Naive thymus-derived CD4-positive, alpha-beta T cell (primary cell): ENCODE data around the gene RHBDD3. TPM values are rescaled to one million over a fixed set of nuclear protein-coding genes. Genes with fewer than 3 reads are reported as not detected.

Source experiments
- ATAC-seq: fragments of 150-1000 bp; cut with Tn5 transposase; 2 replicates; pipeline ENCODE4 v1.10.0; 2021; ENCODE audit warnings: mild to moderate bottlenecking, moderate library complexity
- CTCF ChIA-PET: fragments of 350-600 bp; sonication (Branson Sonifier 250); formaldehyde crosslinking; loops from one replicate; lab custom pipeline; 2021; ENCODE audit warnings: antibody characterized with exemption; lab: Charles Lee
- POLR2A ChIA-PET: fragments of 350-600 bp; sonication (Branson Sonifier 250); formaldehyde crosslinking; loops from one replicate; lab custom pipeline; 2021; ENCODE audit warnings: antibody characterized with exemption, inconsistent platforms; lab: Charles Lee
- DNase-seq, 9 donors: peaks; one replicate each; pipeline versions ENCODE4 v3.0.0 to v3.0.0-alpha.2; 2020 to 2022; ENCODE audit warnings: mixed read lengths in 1 of 9
- H3K27ac ChIP-seq: one replicate; pipeline ENCODE4 v1.7.0; 2013; ENCODE audit warnings: mild to moderate bottlenecking, low read depth, low read length, moderate library complexity
- H3K27me3 ChIP-seq, 2 donors: one replicate each; pipeline ENCODE4 v1.7.0; 2013; ENCODE audit warnings: low read length in 2 of 2, mild to moderate bottlenecking in 2 of 2, moderate library complexity in 2 of 2; ENCODE audit not compliant: control insufficient read depth in 2 of 2, insufficient read depth in 2 of 2
- H3K36me3 ChIP-seq, 3 experiments: 1 replicate in 2 of 3; 2 replicates in 1 of 3; pipeline ENCODE4 v1.7.0; 2013; ENCODE audit warnings: low read length in 3 of 3, mild to moderate bottlenecking in 3 of 3, moderate library complexity in 1 of 3; ENCODE audit not compliant: insufficient read depth in 3 of 3, control insufficient read depth in 2 of 3
- H3K4me1 ChIP-seq, 2 donors: one replicate each; pipeline ENCODE4 v1.7.0; 2013; ENCODE audit warnings: low read length in 2 of 2, mild to moderate bottlenecking in 2 of 2, moderate library complexity in 1 of 2; ENCODE audit not compliant: control insufficient read depth in 2 of 2, insufficient read depth in 2 of 2
- H3K4me3 ChIP-seq: 2 replicates; pipeline ENCODE4 v1.7.0; 2013; ENCODE audit warnings: mild to moderate bottlenecking, low read length
- H3K9me3 ChIP-seq, 3 experiments: 1 replicate in 2 of 3; 2 replicates in 1 of 3; pipeline ENCODE4 v1.7.0; 2013; ENCODE audit warnings: low read length in 3 of 3; ENCODE audit not compliant: control insufficient read depth in 2 of 3
- H3K27ac Mint-ChIP-seq, 9 donors: one replicate each; pipeline ENCODE4 v1.8.0; 2020 to 2022; ENCODE audit warnings: mixed read lengths in 9 of 9, mild to moderate bottlenecking in 8 of 9, moderate library complexity in 5 of 9, inconsistent platforms in 2 of 9
- H3K27me3 Mint-ChIP-seq, 5 donors: one replicate each; pipeline ENCODE4 v1.8.0; 2021 to 2022; ENCODE audit warnings: mixed read lengths in 5 of 5, mild to moderate bottlenecking in 1 of 5
- H3K36me3 Mint-ChIP-seq, 5 donors: one replicate each; pipeline ENCODE4 v1.8.0; 2020 to 2022; ENCODE audit warnings: mixed read lengths in 5 of 5, mild to moderate bottlenecking in 3 of 5, inconsistent platforms in 1 of 5
- H3K4me1 Mint-ChIP-seq, 7 donors: one replicate each; pipeline ENCODE4 v1.8.0; 2020 to 2022; ENCODE audit warnings: mixed read lengths in 7 of 7, mild to moderate bottlenecking in 3 of 7, inconsistent platforms in 1 of 7
- H3K4me3 Mint-ChIP-seq, 10 donors: one replicate each; pipeline ENCODE4 v1.8.0; 2020 to 2022; ENCODE audit warnings: mild to moderate bottlenecking in 10 of 10, mixed read lengths in 10 of 10, moderate library complexity in 6 of 10, inconsistent platforms in 2 of 10
- H3K9me3 Mint-ChIP-seq, 11 donors: one replicate each; pipeline ENCODE4 v1.8.0; 2020 to 2022; ENCODE audit warnings: mixed read lengths in 11 of 11, mild to moderate bottlenecking in 4 of 11, inconsistent platforms in 1 of 11, moderate library complexity in 1 of 11
- intact Hi-C, 2 donors: fragments of 100-400 bp; cut with micrococcal nuclease; formaldehyde crosslinking; loops; one replicate each; pipeline ENCODE4 v1.15.1; 2023
- polyA plus RNA-seq, 2 donors: library from polyadenylated mRNA; unstranded; fragments of 300-500 nt; fragmentation: Illumina TruSeq; gene quantifications; one replicate each; pipeline ENCODE4 v1.2.3, GENCODE V29; 2021
- total RNA-seq, 6 experiments: library from RNA in 5 of 6; stranded (reverse) in 5 of 6; gene quantifications; 1 replicate in 5 of 6; 2 replicates in 1 of 6; pipeline ENCODE4 v1.2.3 and lab custom pipeline; 2021 to 2026

Gene RHBDD3
- total and polyA plus RNA-seq, 7 experiments from 2014 or later, result 8.1 to 39.4 (median 14.2) TPM

- Mint-ChIP-seq H3K4me1 (no peaks in the 10 kb centered on the region), H3K27me3 (no peaks in the 10 kb centered on the region)
- DNase-seq, result no peak
Observed at GRCh38 chr22:29231971-29232959, 35.5 kb downstream of the RHBDD3 start.

GRCh38 chr22:29230972-29231875 lies 36.6 kb downstream of the RHBDD3 start:
- H3K9me3 ChIP-seq, result peaks cover 0 to 3% (median 0%) of the 10 kb centered on the region in 3 experiments
- Mint-ChIP-seq H3K4me3 (no peak overlapping the region), H3K4me1 (no peaks in the 10 kb centered on the region), H3K36me3 (peaks cover 0 to 5% (median 4%) of the 10 kb centered on the region in 5 donors), H3K27me3 (peaks cover 0 to 2% (median 0%) of the 10 kb centered on the region in 5 donors), H3K9me3 (peaks cover 0 to 9% (median 2%) of the 10 kb centered on the region in 11 donors), H3K27ac (no peak overlapping the region)
- DNase-seq, result no peak
- ATAC-seq, result no peak
- H3K27me3 ChIP-seq, result no peaks in the 10 kb centered on the region
- H3K4me3 ChIP-seq, result no peak overlapping the region
- intact Hi-C loops, result no loop called here
- H3K27ac ChIP-seq, result no peak overlapping the region
- no peaks in the 10 kb centered on the region for H3K4me1 ChIP-seq
- POLR2A ChIA-PET, result no interaction called here
- CTCF ChIA-PET, result no interaction called here
- H3K36me3 ChIP-seq, result no peaks in the 10 kb centered on the region

More at GRCh38 chr22:29231971-29232959, 35.5 kb downstream of the RHBDD3 start:
- no peak overlapping the region for H3K4me3 Mint-ChIP-seq
- no peaks in the 10 kb centered on the region for H3K36me3 ChIP-seq
- H3K36me3 Mint-ChIP-seq, result peaks cover 0 to 5% (median 4%) of the 10 kb centered on the region in 5 donors
- no peak for ATAC-seq
- H3K27ac ChIP-seq, result no peak overlapping the region
- no peaks in the 10 kb centered on the region for H3K4me1 ChIP-seq
- H3K27ac Mint-ChIP-seq, result no peak overlapping the region
- POLR2A ChIA-PET, result no interaction called here
- no peaks in the 10 kb centered on the region for H3K27me3 ChIP-seq
- H3K9me3 ChIP-seq, result peaks cover 0 to 3% (median 0%) of the 10 kb centered on the region in 3 experiments
- peaks cover 0 to 9% (median 2%) of the 10 kb centered on the region in 11 donors for H3K9me3 Mint-ChIP-seq
- CTCF ChIA-PET, result no interaction called here
- H3K4me3 ChIP-seq, result no peak overlapping the region
- intact Hi-C loops, result no loop called here

GRCh38 chr22:29226351-29226981 lies 41.3 kb downstream of the RHBDD3 start:
- H3K9me3 ChIP-seq, result no peaks in the 10 kb centered on the region
- no peak overlapping the region for H3K4me3 Mint-ChIP-seq
- no peaks in the 10 kb centered on the region for H3K9me3 Mint-ChIP-seq
- H3K36me3 ChIP-seq, result no peaks in the 10 kb centered on the region
- no peaks in the 10 kb centered on the region for H3K27me3 ChIP-seq
- DNase-seq, result no peak
- H3K27me3 Mint-ChIP-seq, result peaks cover 0 to 2% (median 0%) of the 10 kb centered on the region in 5 donors
- no peak for ATAC-seq
- ChIA-PET CTCF (interaction anchor here (0.6 kb wide), 1 partner anchor 80 kb away, joined by 5 read pairs; no protein-coding TSS in a partner anchor), POLR2A (no interaction called here)
- H3K4me1 Mint-ChIP-seq, result no peaks in the 10 kb centered on the region
- H3K27ac Mint-ChIP-seq, result no peak overlapping the region
- intact Hi-C loops, result no loop called here
- no peak overlapping the region for H3K27ac ChIP-seq
- no peak overlapping the region for H3K4me3 ChIP-seq
- no peaks in the 10 kb centered on the region for H3K36me3 Mint-ChIP-seq
- no peaks in the 10 kb centered on the region for H3K4me1 ChIP-seq

DNA sequence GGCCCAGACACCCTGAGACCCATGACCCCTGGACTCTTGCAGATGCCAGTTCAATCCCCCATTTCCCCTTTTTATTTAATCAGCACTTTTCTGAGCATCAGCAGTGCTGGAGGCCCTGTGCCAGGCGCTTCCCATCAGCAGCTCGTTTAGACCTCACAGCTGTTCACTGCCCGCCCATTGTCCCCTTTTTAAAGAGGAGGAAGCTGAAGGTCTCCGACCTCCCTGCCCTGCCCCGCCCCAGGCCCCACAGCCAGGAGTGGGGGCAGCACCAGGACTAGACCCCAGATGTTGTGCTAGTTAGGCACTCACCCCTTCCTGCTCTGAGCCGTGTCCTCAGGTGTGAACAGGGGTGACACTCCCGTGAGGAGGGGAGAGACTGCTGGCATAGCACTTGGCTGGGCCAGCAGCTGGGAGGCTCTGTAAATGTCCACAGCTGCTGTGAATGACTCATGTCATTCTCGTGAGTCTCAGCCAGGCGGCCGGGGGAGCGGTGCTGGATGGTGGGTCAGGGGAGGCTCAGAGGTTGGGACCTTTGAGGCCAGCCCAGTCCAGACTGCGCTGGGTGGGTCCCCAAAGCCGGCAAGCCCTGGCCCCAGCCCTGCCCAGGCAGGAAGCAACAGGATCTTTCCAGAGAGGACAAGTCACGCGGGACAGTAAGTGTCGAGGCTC lies 42.2 kb downstream of the RHBDD3 start:
- POLR2A ChIA-PET, result no interaction called here
- no peak for DNase-seq
- no peaks in the 10 kb centered on the region for H3K9me3 Mint-ChIP-seq
- H3K36me3 Mint-ChIP-seq, result no peaks in the 10 kb centered on the region
- no peak for ATAC-seq
- intact Hi-C loops, result no loop called here
- peaks cover 0 to 2% (median 0%) of the 10 kb centered on the region in 5 donors for H3K27me3 Mint-ChIP-seq
- CTCF ChIA-PET, result no interaction called here
- Histone ChIP-seq H3K9me3 (no peaks in the 10 kb centered on the region), H3K4me3 (no peak overlapping the region), H3K27ac (no peak overlapping the region), H3K36me3 (no peaks in the 10 kb centered on the region), H3K27me3 (no peaks in the 10 kb centered on the region), H3K4me1 (no peaks in the 10 kb centered on the region)
- H3K4me3 Mint-ChIP-seq, result no peak overlapping the region
- no peak overlapping the region for H3K27ac Mint-ChIP-seq
- no peaks in the 10 kb centered on the region for H3K4me1 Mint-ChIP-seq

DNA sequence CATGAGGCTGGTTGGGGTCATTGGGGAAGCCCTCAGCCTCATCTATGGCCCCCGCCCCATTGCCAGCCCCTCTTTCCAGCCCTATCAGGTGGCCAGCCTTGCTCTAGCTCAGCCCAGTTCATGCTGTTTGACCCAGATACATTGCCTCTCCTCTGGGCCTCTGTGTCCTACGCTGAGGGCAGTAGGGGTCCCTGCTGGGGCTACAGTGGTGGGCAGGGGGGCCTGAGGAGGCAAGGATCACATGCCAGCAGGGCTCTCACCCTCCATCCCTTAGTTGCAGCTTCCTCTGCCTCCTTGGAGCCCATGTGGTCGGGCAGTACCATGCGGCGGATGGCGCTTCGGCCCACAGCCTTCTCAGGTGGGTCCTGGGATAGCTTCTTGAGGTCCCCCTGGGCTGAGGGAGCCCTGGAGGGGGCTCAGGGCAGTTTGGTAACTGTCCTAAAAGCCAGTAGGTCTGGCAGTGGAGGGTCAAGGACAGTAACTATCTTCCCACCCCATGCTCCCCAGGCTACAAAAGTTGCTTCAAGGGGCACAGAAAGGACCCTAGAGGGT lies 42.8 kb downstream of the RHBDD3 start:
- Histone ChIP-seq H3K27me3 (no peaks in the 10 kb centered on the region), H3K36me3 (no peaks in the 10 kb centered on the region), H3K4me3 (no peak overlapping the region), H3K9me3 (no peaks in the 10 kb centered on the region), H3K27ac (no peak overlapping the region), H3K4me1 (no peaks in the 10 kb centered on the region)
- Mint-ChIP-seq H3K9me3 (no peaks in the 10 kb centered on the region), H3K36me3 (no peaks in the 10 kb centered on the region), H3K4me3 (no peak overlapping the region), H3K27ac (no peak overlapping the region), H3K4me1 (no peaks in the 10 kb centered on the region), H3K27me3 (peaks cover 0 to 2% (median 0%) of the 10 kb centered on the region in 5 donors)
- ChIA-PET POLR2A (no interaction called here), CTCF (no interaction called here)
- ATAC-seq (no peak), DNase-seq (no peak)
- intact Hi-C loops, result no loop called here
